ENCODE measurements around the gene PYM1.
A peak's percentile ranks its signal among the peaks of the same experiment; 100 is the strongest.
"Not testable (repeated sequence)": the region's sequence is repeated elsewhere in the genome, so short reads cannot be mapped to it uniquely, and the experiment has no call there.

The PYM1 gene

DNA sequence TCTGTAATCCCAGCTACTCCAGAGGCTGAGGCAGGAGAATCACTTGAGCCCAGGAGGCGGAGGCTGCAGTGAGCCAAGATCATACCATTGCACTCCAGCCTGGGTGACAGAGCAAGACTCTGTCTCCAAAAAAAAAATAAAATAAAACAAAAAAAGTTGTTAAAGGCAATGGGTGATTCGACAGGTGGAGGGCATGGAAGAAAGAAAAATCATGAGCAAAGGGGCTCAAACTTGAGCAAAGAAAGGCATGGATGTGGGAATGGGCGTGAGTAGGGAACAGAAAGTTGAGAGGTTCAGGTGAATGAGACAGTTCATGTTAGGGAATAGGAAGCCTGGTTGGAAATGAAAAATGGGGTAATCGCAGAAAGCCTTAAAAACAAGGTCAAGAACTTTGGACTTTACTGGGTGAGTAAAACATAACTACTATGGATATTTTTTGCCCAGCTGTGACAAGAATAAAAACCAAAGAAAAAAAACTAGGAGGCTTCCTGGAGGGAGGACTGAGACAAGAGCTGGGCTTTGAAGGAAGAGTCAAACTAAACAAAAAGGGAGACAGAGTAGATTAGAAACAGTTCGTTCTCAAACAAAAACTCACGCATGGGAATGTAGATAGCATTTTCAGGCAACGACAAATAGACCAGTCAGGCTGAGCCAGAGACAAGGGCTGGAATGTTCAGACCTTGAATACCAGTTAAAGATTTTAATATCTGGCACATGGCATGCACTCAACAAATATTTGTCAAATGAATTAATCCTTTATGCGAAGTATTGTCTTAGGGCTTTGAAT, 18.8 kb downstream of the PYM1 start:
- DNase-seq (ENCODE audit: low read depth): no peak

DNA sequence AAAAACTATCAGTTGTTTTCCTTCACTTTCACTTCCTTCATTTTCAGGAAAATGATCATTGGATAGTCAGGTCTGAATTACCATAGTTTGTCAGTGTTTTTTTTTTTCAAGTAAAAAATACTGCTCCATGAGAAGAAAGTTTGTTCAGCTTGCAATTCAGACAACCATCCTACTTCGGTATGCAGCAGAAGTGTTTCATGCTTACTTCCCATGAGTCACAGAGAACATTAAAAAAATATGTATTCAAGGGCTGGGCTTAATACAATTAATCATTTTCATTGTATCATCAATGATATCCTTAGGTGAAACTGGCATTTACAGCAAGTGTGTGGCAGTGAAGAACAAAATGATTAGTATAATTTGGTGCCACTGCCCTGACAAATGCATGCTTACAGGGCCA, 21.6 kb downstream of the PYM1 start:
- no peak for DNase-seq (ENCODE audit: low read depth)

DNA sequence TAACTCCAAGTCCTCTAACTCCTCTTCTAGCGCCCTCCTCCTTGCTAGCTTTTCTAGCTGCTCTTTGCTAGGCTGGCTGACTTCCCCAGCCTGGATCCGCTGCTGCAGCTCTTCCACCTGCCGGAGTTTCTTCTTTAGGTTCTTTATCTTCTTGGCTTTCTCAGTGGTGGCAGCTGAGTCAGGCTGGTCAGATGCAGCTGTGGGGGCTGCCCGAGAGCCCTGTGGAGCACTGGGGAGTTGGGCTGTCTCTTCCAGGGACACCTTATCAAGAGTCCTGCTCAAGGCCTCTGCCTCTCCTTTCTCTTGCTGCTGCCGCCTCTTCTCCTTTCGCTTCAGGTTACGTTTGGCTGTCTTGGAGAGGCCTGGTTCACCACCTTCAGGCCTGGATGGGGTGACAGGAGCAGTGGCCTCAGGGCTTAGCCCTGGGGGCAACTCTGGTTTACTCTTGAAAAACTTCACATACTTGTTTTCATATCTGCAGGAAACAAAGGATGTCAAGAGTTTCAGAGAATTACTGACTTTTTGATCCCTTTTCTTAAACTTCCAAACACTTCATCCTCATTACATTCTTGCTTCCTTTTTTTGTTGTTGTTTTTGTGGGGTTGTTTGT, 25.7 kb downstream of the PYM1 start:
- DNase-seq (ENCODE audit: low read depth): no peak

DNA sequence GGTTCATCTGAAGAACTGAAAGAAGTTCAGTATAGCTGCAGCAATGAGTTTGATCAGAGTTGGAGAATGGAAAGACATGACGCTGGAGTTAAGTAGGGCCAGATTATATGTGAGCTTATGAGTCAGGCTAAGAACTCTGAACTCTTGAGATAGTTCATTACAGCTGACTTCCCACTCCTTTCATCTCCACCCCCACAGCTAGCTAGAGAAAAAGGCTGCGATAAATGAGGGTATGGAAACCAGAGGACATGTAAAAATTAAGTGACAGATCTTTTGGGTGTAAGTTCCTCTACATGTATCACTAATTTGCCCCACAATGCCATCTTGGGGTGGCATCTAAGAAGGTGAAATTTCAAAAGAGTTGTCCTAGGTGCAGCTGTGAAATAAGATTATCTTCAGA, 28.6 kb downstream of the PYM1 start:
- DNase-seq (ENCODE audit: low read depth): peak; percentile 22

DNA sequence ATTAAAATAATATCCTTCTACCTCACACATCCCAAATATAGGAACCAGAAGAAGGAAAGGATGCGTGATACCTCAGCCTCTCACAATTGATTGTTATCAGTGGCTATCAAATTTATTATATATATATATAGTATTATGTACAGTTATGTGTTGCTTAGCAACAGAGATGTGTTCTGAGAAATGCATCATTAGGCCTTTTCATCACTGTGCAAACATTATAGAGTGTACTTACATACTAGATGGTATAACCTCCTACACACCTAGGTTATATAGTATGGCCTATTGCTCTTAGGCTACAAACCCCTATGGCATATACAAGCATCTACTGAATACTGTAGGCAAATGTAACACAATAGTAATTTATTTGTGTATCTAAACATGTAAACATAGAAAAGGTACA, 34.0 kb downstream of the PYM1 start:
- no peak for DNase-seq (ENCODE audit: low read depth)

DNA sequence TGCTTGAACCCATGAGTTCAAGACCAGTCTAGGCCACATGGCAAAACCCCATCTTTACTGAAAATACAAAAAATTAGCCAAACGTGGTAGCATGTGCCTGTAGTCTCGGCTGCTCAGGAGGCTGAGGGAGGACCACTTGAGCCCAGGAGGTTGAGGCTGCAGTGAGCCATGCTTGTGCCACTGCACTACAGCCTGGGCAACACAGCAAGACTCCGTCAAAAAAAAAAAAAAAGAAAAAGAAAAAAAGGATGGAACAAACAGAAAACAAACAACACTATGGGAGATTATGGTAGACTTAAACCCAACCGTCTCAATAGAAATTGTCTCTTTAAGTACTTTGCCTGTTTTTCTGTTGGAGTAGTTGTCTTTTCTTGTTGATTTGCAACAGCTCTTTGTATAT, 36.4 kb downstream of the PYM1 start:
- DNase-seq (ENCODE audit: low read depth): no peak

DNA sequence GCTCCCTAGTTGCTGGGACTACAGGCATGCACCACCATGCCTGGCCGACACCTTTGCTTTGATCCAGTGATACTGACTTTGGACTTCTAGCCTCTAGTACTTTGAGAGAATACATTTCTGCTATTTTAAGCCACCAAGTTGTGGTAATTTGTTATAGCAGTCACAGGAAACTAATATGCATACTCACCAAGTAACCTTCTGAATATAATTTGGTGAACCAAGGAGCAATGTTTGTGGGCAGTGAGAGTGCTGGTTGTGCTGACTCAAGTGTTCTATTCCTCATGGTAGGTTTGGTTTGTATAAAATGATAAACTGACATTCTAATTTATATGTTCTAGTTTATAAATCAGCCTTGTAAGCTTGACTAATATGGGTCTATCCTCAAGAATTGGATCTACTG, 42.6 kb downstream of the PYM1 start:
- DNase-seq (ENCODE audit: low read depth): no peak

DNA sequence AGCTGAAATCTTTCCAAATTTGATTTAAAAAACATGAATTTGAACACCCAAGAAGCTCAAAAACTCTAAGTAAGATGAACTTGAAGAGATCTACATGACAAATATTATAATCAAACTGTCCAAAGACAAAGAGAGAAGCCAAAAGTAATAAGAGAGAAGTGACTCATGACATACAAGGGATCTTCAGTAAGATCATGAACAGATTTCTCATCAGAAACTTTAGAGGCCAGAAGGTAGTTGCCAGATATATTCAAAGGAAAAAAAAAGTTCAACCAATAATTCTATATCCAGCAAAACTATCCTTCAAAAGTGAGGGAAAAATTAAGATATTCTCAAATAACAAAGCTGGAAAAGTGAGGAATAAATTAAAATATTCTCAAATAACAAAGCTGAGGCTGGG, 49.9 kb downstream of the PYM1 start:
- no peak for DNase-seq (ENCODE audit: low read depth)

DNA sequence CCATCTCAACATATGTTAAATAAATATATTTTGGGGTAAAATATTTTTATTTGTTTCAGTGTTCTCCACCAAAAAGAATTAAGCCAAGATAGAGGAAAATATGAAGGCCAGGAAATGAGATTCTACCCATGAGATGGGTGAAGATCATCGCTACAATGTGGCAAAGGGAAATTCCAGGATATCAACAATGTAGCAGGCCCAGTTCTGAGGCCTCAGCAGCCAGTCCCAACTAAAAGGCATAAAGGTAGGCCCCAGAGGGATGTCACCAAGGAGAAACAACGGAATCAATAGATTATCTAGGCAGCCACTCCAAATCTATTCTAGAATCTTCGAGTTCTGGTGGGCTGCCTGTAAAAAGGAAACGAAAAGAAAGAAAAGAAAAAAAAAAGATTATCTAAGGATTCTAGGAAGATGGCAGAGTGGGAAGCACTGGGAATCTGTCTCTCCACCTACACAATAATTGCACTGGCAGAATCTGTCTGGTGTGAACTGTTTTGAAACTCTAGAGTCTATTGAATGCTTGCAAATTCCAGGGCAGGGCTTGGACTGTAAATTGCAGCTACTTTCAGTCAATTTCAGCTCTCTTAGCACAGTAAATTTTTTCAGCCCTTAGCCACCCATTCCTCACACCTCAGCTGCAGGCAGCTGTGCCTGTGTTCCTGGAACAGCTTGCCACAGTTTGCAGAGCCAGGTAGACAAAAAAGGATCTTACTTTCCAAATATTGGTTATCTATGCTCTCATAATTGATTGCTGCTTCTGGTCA, 51.8 kb downstream of the PYM1 start:
- DNase-seq (ENCODE audit: low read depth): no peak

DNA sequence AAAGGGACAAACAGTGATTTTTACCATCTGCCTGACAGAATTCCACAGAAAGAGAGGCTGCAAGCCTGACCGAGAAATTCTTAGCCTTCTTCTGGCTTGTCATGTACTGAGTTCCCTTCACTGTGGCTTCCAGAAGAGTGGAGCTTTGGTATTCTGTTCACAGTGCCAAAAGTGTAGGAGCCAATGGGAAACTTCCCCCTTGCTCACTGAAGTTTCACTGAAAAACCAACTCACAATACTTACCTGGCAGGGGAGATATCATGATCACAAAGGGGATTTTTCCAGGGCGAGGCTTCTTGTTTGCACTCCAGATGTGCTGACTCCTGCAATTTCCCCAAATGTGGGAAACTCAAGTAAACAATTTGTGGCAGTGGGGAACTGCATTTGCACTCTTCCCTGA, 53.3 kb downstream of the PYM1 start:
- no peak for DNase-seq (ENCODE audit: low read depth)

DNA sequence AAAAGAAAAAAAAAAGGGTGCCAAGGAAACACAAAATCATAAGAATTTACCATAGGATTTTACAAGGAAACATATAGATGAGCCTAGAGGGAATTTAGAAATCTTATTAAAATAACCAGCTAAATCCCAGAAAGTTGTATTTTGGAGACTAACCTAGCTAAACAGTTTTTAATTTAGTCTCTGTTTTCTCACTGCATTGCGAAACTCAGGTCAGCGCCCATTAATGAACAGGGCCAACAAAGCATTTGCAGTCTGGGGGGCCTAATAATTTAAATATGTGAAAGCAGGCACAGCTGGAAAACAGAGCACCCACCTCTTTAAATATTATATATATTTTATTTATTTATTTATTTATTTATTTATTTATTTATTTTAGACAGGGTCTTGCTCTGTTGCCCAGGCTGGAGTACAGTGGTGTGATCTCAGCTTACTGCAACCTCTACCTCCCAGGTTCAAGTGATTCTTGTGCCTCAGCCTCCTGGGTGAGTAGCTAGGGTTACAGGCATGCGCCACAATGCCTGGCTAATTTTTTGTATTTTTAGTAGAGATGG, 61.2 kb downstream of the PYM1 start:
- DNase-seq (ENCODE audit: low read depth): not testable (repeated sequence)

DNA sequence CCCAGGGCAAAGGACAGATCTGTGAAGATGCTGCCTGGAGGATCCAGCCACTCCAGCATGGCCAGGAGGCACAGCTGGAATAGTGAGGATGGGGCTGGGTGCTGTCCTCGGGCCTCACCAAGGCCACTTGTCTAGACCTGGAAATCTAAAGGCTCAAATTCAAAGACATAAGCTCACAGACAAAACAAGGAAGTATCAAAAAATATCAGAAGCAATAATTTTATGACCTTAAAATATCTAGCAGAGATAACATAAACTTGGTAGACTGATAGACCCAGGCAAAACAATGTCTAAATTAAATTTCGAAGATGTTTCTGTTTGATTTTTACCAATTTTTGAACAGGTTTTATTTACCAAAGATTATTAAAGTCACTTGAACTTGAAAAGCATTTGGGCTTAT, 62.4 kb downstream of the PYM1 start:
- DNase-seq (ENCODE audit: low read depth): no peak

DNA sequence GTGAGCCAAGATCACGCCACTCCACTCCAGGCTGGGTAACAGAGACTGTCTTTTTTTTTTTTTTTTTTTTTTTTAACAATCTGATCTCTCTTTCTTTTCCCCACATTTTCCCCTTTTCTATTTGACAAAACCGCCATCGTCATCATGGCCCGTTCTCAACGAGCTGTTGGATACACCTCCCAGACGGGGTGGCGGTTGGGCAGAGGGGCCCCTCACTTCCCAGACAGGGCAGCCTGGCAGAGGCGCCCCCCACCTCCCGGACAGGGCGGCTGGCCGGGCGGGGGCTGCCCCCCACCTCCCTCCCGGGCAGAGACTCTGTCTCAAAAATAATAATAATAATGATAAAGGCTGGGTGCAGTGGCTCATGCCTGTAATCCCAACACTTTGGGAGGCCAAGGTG, 64.8 kb downstream of the PYM1 start:
- not testable (repeated sequence) for DNase-seq (ENCODE audit: low read depth)

DNA sequence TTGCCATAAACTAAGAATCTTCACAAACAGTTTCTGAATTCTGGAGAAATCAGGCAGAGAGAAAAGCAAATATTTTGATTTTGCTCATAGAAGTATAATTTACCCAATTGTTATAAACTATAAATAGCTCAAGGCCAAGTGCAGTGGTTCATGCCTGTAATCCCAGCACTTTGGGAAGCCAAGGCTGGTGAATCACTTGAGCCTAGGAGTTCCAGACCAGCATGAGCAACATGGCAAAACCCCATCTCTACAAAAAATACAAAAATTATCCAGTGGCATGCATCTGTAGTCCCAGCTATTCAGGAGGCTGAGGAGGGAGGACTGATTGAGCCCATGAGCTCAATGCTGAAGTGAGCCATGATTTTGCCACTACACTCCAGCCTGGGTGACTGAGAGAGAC, 65.4 kb downstream of the PYM1 start:
- DNase-seq (ENCODE audit: low read depth): no peak

DNA sequence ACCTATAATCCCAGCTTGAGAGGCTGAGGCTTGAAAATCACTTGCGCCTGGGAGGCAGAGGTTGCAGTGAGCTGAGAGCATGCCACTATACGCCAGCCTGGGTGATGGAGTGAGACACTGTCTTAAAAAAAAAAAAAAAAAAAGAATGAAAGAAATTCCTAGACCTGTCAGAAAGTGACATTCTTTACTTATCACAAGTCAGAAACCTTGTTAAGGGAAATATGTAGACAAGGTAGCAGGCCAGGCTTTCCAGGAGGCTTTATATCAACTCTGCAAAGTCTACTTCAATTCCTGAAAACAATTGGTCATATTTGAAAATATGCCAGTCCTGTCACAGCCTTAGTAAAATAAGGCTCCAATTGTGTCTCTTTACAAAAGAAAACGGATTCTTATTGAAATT, 65.8 kb downstream of the PYM1 start:
- DNase-seq (ENCODE audit: low read depth): no peak

DNA sequence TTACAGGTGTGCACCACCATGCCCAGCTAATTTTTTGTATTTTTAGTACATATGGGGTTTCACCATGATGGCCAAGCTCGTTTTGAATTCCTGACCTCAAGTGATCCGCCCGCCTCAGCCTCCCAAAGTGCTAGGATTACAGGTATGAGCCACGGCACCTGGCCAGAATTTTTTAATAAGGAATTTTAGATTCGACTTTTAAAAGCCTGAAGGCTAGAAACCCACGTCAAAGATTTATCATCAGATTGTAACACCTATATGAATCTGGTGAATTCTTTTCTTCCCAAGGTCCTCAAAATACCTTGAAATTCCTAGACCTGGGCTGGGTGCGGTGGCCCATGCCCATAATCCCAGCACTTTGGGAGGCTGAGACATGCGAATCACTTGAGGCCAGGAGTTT, 66.3 kb downstream of the PYM1 start:
- DNase-seq (ENCODE audit: low read depth): no peak

DNA sequence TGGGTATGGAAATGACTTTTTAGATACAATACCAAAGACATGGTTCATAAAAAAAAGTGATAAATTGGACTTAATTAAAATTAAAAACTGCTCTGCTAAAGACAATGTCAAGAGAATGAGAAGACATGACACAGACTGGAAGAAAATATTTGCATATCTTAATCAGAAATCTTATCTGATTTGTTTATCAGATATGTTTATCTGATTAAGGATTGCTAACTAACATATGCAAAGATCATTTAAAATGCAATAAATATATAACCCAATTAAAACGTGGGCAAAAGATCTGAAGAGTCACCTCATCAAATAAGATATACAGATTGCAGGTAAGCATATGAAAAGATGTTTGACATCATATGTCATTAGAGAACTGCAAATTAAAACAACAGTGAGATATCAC, 75.0 kb downstream of the PYM1 start:
- DNase-seq (ENCODE audit: low read depth): no peak

Measured in activated T-cell treated with anti-CD3 and anti-CD28 coated beads for 48 hours (primary cell).